GM21529 (cell line): ENCODE results near the gene KDM2B.
"Not testable (repeated sequence)": the region's sequence is repeated elsewhere in the genome, so short reads cannot be mapped to it uniquely, and the experiment has no call there.

Experiments
- ATAC-seq: cut with Tn5 transposase; IDR thresholded peaks from one replicate; pipeline ENCODE4 v1.9.1; 2021; ENCODE audit not compliant: unreplicated experiment

Gene KDM2B

DNA sequence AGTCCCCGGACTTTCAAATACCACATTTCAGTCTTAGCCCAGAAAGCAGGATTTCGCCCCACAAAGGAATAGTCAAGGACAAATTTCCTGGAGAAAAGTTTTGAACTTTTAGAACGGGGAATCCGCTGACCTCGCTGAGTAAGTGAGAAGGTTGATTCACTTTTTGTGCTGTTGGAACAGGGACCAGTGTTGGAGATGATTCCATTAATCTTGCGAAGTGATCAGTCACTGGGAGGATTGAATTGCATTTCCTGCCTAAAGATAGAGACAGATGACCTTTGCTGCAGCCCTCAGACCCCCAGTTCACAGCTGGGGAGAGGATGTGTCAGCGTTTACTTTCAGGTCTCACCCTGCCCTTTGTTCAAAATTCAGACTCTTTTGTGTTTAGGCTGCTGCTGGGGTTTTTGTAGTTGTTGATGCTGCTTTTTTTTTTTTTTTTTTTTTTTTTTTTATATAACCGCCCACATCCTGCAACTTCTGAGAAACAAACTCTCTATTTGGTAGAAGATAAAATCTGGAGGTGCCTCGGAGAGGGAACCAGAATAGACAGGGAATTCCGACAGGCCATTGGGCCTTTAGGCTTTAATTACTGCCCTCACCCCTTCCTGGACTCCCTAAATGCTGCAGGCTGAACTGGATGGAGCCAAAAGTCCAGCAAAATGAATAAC is 9.8 kb upstream of the KDM2B start:
- ATAC-seq, result peak; percentile 60

DNA sequence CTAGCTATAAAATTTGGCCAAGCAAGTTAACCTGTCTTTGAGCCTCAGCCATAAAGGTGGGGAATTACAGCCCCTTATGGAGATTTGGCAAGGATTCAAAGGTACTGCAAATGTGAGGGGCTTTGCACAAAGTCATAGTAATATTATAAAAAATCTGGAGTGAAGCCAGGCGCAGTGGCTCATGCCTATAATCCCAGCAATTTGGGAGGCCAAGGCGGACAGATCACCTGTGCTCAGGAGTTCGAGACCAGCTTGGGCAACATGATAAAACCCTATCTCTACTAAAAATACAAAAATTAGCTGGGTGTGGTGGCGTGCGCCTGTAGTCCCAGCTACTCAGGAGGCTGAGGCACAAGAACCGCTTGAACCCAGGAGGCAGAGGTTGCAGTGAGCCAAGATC is 4.1 kb upstream of the KDM2B start:
- ATAC-seq, result not testable (repeated sequence)

DNA sequence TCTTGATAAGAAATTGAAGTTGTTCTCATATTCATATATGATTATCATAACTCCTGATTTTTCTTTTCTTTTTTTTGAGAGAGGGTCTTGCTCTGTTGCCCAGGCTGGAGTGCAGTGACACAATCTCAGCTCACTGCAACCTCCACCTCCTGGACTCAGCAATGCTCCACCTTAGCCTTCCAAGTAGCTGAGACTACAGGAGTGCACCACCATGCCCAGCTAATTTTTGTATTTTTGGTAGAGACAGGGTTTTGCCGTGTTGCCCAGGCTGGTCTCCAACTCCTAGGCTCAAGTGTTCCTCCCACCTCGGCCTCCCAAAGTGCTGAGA is 2.5 kb upstream of the KDM2B start:
- not testable (repeated sequence) for ATAC-seq

- no peak for ATAC-seq
Observed at GRCh38 chr12:121582583-121583333, 1.9 kb upstream of the KDM2B start.

DNA sequence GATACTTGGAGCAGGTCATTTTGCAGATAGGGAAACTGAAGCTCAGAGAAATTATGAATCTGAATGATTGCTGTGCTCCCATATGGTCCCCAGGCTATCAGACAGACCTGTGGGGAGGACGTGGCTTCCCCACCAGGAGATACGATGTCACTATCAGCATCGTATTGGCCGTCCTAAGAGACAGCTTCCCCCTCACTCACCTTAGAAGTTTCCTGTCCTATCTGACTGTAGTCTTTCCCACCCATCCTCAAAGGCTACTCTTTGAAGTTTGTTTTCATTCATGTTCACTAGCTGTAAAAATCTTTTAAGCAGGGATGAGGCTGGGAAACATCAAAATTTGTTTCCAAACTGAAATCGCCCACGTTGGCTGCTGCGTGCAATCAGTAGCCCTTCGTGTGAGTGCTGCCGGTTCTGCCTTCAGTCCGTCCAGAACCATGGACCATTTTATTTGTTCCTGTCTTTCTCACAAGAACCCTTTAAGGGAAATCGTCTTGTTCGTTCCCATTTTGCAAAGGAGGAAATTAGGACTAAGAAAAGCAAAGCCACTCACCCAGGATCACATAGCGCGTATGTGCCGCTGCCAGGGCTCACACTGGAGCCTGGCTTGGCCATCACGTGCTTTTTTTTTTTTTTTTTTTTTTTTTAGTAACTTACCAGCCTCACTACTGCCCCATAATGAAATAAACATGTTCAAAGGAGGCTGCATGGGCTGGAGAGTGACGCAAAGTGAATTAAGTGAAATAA is 1.0 kb upstream of the KDM2B start:
- ATAC-seq, result no peak

GRCh38 chr12:121579981-121580868 is 598 bp downstream of the KDM2B start:
- ATAC-seq, result no peak

- ATAC-seq, result no peak
Observed at GRCh38 chr12:121579190-121579791, 1.5 kb downstream of the KDM2B start.

GRCh38 chr12:121578230-121579189 is 2.3 kb downstream of the KDM2B start:
- ATAC-seq, result no peak

- no peak for ATAC-seq
Observed at GRCh38 chr12:121577443-121578180, 3.2 kb downstream of the KDM2B start.

- no peak for ATAC-seq
Observed at GRCh38 chr12:121576851-121577391, 3.9 kb downstream of the KDM2B start.

DNA sequence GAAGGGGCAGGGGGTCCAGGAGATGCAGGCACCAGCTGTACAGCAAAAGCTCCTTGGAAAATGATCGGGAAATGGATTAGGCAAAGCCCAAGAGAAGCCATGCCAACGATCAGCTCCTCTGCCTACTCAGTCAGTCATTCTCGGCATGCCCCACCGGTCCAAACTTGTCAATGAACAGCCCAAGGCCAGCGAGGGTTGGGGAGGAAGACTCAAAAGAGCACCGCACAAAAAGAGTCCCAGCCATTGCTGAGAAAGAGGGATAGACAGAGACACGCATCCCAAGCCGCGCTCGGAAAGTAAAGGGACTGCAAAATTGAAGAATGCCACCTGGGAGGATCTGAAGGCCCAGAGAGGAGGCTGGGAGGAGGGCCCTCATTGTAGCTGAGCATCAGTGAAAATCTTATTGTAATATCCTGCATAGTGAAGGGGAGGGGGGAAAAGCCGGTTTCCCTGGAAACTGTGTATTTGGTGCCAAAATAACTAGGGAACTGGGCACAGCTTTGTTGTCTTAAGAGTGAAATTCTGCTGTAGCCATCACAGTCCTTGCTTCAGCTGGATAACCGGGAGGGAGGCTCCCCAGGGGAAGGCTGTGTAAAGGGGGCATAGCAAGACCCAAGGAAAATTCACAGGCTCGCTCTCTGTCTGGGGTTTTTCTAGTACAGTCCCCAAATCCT is 4.7 kb downstream of the KDM2B start:
- ATAC-seq, result no peak

- no peak for ATAC-seq
Observed at GRCh38 chr12:121575051-121575450, 5.8 kb downstream of the KDM2B start.

DNA sequence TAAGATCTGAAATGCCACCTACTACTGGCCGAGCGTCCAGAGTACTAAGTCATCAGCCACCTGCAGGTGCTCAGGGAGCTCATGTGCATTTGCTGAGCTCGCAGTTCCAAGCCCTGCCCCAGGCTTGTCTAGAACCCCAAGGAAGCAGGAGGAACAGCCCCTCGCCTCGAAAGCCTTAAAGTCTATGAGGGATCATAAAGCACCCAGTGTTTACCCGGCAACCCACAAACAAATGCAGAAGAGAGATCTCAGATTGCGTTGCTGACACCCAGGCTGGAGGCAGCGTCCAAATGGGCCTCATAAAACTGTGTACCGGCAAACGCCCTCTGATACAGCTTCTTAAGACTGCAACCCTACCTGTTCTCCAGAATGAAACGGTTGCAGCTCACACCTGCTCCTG is 6.8 kb downstream of the KDM2B start:
- no peak for ATAC-seq

- ATAC-seq, result no peak
Observed at GRCh38 chr12:121571920-121572319, 8.9 kb downstream of the KDM2B start.

GRCh38 chr12:121570467-121571283 is 10.1 kb downstream of the KDM2B start:
- ATAC-seq, result no peak

DNA sequence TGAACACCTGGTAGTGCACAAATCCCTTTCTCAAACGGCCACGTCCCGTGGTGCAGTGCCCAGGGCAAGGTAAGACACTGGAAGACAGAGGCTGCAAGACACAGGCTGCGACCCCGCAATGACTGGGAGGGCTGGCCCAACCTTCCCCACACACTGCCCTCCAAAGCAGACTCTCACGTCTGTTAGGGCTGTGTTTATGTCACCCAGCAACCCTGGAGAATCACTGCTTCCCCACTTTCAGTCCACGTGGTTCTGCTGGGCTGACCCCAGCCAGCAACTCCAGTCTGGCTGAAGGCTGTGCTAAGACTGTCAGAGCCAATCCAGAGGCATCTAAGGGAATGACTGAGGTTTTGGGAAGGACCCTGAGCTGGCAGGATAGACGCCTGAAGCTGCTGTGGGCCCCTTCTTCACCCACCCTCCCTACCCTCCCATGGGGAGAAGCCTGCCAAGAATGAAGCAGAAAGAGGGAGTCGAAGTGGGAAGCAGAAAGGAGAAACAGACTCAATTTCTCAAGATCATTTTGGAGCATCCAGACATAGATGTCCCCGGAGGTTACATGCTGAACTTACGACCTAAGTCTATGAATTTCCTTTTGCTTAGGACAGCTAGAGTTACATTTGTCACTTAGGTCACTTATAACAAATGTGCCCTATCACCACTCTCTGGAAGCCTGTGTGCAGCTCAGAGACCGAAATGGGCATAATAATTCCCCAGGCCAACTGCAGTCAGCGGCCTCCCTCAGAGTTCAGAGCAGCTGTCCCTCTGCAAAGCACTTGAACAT is 11.7 kb downstream of the KDM2B start:
- ATAC-seq, result no peak
